Pancreas (tissue), 10 donors: ENCODE measurements around the gene SLC38A3. TPM values are rescaled to one million over a fixed set of nuclear protein-coding genes. Genes with fewer than 3 reads are reported as not detected.

ENCODE experiments used
- ATAC-seq, 4 donors: fragments of 200-7000 bp; cut with Tn5 transposase; one replicate each; pipeline versions ENCODE4 v1.8.0 to v1.9.1; 2020; ENCODE audit warnings: mild to moderate bottlenecking in 4 of 4, moderate library complexity in 4 of 4
- DNase-seq, 6 donors: peaks; one replicate each; pipeline ENCODE4 v3.0.0-alpha.2; 2020
- FAIRE-seq: peaks from 2 replicates; lab custom pipeline; 2012; peaks lifted over from hg19 to GRCh38; lab: Jason Lieb, UNC
- H3K27ac ChIP-seq, 4 donors: fragments of 200-600 bp; sonication (generic); 1 replicate in 3 of 4; 2 replicates in 1 of 4; pipeline versions ENCODE4 v1.5.0 to v1.8.0; 2020
- H3K27me3 ChIP-seq, 4 donors: fragments of 200-600 bp; one replicate each; pipeline ENCODE4 v1.8.0; 2021
- H3K36me3 ChIP-seq, 3 donors: fragments of 200-600 bp; sonication (generic) in 1 of 3; one replicate each; pipeline versions ENCODE4 v1.5.0 to v1.8.0; 2020 to 2021
- H3K4me1 ChIP-seq, 3 donors: fragments of 200-600 bp; one replicate each; pipeline ENCODE4 v1.8.0; 2021
- H3K4me3 ChIP-seq, 4 donors: fragments of 200-600 bp; sonication (generic) in 2 of 4; one replicate each; pipeline versions ENCODE4 v1.5.0 to v1.8.0; 2020 to 2021
- H3K9me3 ChIP-seq, 4 donors: fragments of 200-600 bp; one replicate each; pipeline ENCODE4 v1.8.0; 2021
- CTCF ChIP-seq, 4 donors: fragments of 200-600 bp; sonication (generic) in 3 of 4; IDR thresholded peaks; one replicate each; pipeline versions ENCODE4 v1.5.0 to v1.8.0; 2021; ENCODE audit warnings: antibody characterized with exemption in 4 of 4
- WGBS, 2 donors: extraction: QIAGEN DNeasy Blood & Tissue Kit; methylation state at CpG; one replicate each; pipeline ENCODE4 v1.1.7; 2013; 5-methylcytosine and 5-hydroxymethylcytosine counted together
- intact Hi-C, 3 donors: fragments of 100-400 bp; cut with DNase I; formaldehyde crosslinking; loops; one replicate each; pipeline versions ENCODE4 v1.11.1 to v1.14.2; 2022
- microRNA-seq, 2 donors: library from miRNA; unstranded; fragments of <30 nt; microRNA quantifications; one replicate each; pipeline versions ENCODE4 to v1.1.0, GENCODE V29; 2019 to 2020
- polyA plus RNA-seq, 2 donors: library from polyadenylated mRNA; stranded (reverse); fragments of 200-250 nt; gene quantifications; one replicate each; pipeline ENCODE4 v1.2.3, GENCODE V29; 2013
- total RNA-seq, 6 donors: library from RNA; stranded (reverse); fragmentation: NEBNext Ultra II Directional in 4 of 6; extraction: Animal tissue kit (Norgen Biotek cat#: 25700) in 4 of 6; gene quantifications; one replicate each; pipeline versions ENCODE4 v1.2.1 to v1.2.4, GENCODE V29; 2021 to 2023
- donor health status: healthy with polysubstance abuse.
- donor health status: DM: no; HTN: no; CAD: no; lungs with moderate emphysema.
- donor health status: DM: no; HTN: no; CAD: no.
- donor health status: control.
- donor health status: control.
- donor health status: Bipolar disorder and iron deficiency.
- donor health status: DM: yes; HTN: yes; CAD: no.
- donor health status: DM: no; HTN: no; CAD: no.
- donor health status: DM: no; HTN: no; CAD: no.
- donor health status: DM: yes; HTN: yes; CAD: no.

SLC38A3 gene
- total and polyA plus RNA-seq, 8 donors: 21.2 to 57.9 (median 38.0) TPM

- Histone ChIP-seq H3K4me1 (peaks cover 25 to 43% (median 29%) of the 10 kb centered on the region in 3 donors), H3K4me3 (peak overlapping the region; percentile 21 to 58 (median 44)), H3K27ac (peak overlapping the region; percentile 87 to 94 (median 90)), H3K36me3 (peaks cover 0 to 5% (median 0%) of the 10 kb centered on the region in 3 donors), H3K9me3 (no peaks in the 10 kb centered on the region), H3K27me3 (no peaks in the 10 kb centered on the region)
- ATAC-seq (no peak), FAIRE-seq (no peak), DNase-seq (peak in 1 of 6 donors; percentile 64)
- intact Hi-C loops: loop anchor here in 2 of 3 donors (5.0 kb wide), 2 partner anchors 43 to 78 kb away; partner anchors contain the start of gene GNAT1 (in 1 of the 2)
- 28 to 33% methylated on average over 8 of the region's 8 CpGs for WGBS, 2 donors
- TF ChIP-seq CTCF (IDR thresholded peaks at IDR 0.05): no peak
These were observed 64.9 kb downstream of the SLC38A3 start for GRCh38 chr3:50269977-50270413.

DNA sequence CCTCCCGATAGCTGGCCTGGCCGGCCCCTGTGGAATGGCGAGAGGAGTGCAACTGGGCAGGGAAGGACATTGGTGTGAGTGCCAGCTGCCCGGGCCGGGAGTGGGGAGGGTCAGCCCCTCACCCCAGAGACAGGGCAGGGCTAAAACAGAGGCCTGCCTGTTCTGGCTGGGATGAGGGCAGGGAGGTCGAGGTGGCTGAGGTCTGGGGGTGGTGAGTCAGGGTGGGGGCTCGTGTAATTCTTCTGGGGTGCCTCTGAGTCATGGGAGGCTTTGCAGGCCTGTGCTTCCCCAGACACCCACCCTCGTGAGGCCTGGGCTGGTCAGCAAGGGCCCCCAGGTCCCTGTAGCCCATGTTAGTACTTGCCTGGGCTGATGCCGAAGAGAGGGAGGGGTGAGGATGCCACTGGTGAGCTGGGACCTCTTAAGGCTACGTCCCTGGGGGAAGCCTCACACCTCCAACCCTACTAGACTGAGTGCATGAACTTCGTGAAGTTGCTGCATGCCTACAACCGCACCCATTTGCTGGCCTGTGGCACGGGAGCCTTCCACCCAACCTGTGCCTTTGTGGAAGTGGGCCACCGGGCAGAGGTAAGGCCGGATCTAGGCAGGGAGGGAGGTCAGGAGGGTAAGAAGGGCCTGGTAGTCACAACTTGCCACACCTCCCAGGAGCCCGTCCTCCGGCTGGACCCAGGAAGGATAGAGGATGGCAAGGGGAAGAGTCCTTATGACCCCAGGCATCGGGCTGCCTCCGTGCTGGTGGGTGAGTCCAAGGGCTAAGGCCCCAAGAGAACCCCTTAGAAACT, 65.6 kb downstream of the SLC38A3 start:
- peak overlapping the region in 3 of 4 donors; percentile 40 to 58 (median 49) for H3K4me3 ChIP-seq
- peaks cover 25 to 36% (median 29%) of the 10 kb centered on the region in 3 donors for H3K4me1 ChIP-seq
- ATAC-seq: no peak
- TF ChIP-seq CTCF (IDR thresholded peaks at IDR 0.05): no peak
- peak in 3 of 6 donors; percentile 32 to 72 (median 56) for DNase-seq
- H3K36me3 ChIP-seq: peaks cover 0 to 5% (median 0%) of the 10 kb centered on the region in 3 donors
- 54 to 55% methylated on average over 19 of the region's 19 CpGs for WGBS, 2 donors
- no peaks in the 10 kb centered on the region for H3K27me3 ChIP-seq
- peak overlapping the region; percentile 87 to 94 (median 90) for H3K27ac ChIP-seq
- no peaks in the 10 kb centered on the region for H3K9me3 ChIP-seq
- FAIRE-seq: no peak
- intact Hi-C loops: loop anchor here in 2 of 3 donors (5.0 kb wide), 2 partner anchors 43 to 78 kb away; partner anchors contain the start of gene GNAT1 (in 1 of the 2)

Small RNA genes lying within 50 kb of the gene (microRNA-seq; reads per million reads assigned to microRNA genes)
- gene MIR566 (0 reads per million in 2 donors), gene MIR5787 (0 to 0.39 reads per million in 2 donors)

Other genes with a start within 250 kb of the SLC38A3 start
- 10 to 100 TPM; 42.5 to 96.9 (median 65.1) TPM for gene RBM5, start 116.4 kb upstream of the SLC38A3 start, total RNA-seq
- 100 to 1,000 TPM in 1 of 2 donors, 10 to 100 TPM in 1; 97.2 to 186 TPM for gene RBM5, start 116.4 kb upstream of the SLC38A3 start, polyA plus RNA-seq
- 1 to 10 TPM; 1.4 to 7.7 (median 2.9) TPM for gene SEMA3F, start 49.9 kb upstream of the SLC38A3 start, total RNA-seq
- gene SEMA3F, start 49.9 kb upstream of the SLC38A3 start, polyA plus RNA-seq: 1 to 10 TPM; 7.1 to 8.8 TPM
- gene GNAT1, start 13.7 kb upstream of the SLC38A3 start, total RNA-seq: not detected
- not detected for gene GNAT1, start 13.7 kb upstream of the SLC38A3 start, polyA plus RNA-seq
- gene GNAI2, start 30.9 kb downstream of the SLC38A3 start, total RNA-seq: 100 to 1,000 TPM in 1 of 6 donors, 10 to 100 TPM in 5; 26.9 to 104 (median 42.9) TPM
- gene GNAI2, start 30.9 kb downstream of the SLC38A3 start, polyA plus RNA-seq: 10 to 100 TPM; 54.1 to 97.6 TPM
- gene SEMA3B, start 63.9 kb downstream of the SLC38A3 start, total RNA-seq: 10 to 100 TPM; 27.5 to 53.5 (median 33.2) TPM
- gene SEMA3B, start 63.9 kb downstream of the SLC38A3 start, polyA plus RNA-seq: 100 to 1,000 TPM; 118 to 223 TPM
- gene LSMEM2, start 73.8 kb downstream of the SLC38A3 start, total RNA-seq: under 1 TPM in 1 of 6 donors, not detected in 5; 0.12 TPM
- 1 to 10 TPM in 1 of 2 donors, under 1 TPM in 1; 0.15 to 2.1 TPM for gene LSMEM2, start 73.8 kb downstream of the SLC38A3 start, polyA plus RNA-seq
- 10 to 100 TPM; 47.1 to 81.6 (median 55.1) TPM for gene IFRD2, start 87.2 kb downstream of the SLC38A3 start, total RNA-seq
- 100 to 1,000 TPM; 101 to 117 TPM for gene IFRD2, start 87.2 kb downstream of the SLC38A3 start, polyA plus RNA-seq
- 1 to 10 TPM in 1 of 6 donors, under 1 TPM in 5; 0.46 to 1.3 (median 0.65) TPM for gene HYAL3, start 94.1 kb downstream of the SLC38A3 start, total RNA-seq
- gene HYAL3, start 94.1 kb downstream of the SLC38A3 start, polyA plus RNA-seq: 1 to 10 TPM; 1.6 to 2.1 TPM
- 1 to 10 TPM; 2.6 to 6.6 (median 5.0) TPM for gene NAA80, start 94.1 kb downstream of the SLC38A3 start, total RNA-seq
- 10 to 100 TPM; 13.0 to 15.6 TPM for gene NAA80, start 94.1 kb downstream of the SLC38A3 start, polyA plus RNA-seq
- gene HYAL1, start 98.3 kb downstream of the SLC38A3 start, total RNA-seq: 1 to 10 TPM; 3.1 to 7.1 (median 5.7) TPM
- gene HYAL1, start 98.3 kb downstream of the SLC38A3 start, polyA plus RNA-seq: 10 to 100 TPM in 1 of 2 donors, 1 to 10 TPM in 1; 8.2 to 11.7 TPM
- gene HYAL2, start 117.5 kb downstream of the SLC38A3 start, total RNA-seq: 10 to 100 TPM in 4 of 6 donors, 1 to 10 TPM in 2; 6.3 to 22.1 (median 13.3) TPM
- 10 to 100 TPM; 28.4 to 39.5 TPM for gene HYAL2, start 117.5 kb downstream of the SLC38A3 start, polyA plus RNA-seq
- gene TUSC2, start 123.0 kb downstream of the SLC38A3 start, total RNA-seq: 10 to 100 TPM; 10.2 to 18.7 (median 16.1) TPM
- gene TUSC2, start 123.0 kb downstream of the SLC38A3 start, polyA plus RNA-seq: 10 to 100 TPM; 20.8 to 21.8 TPM
- gene RASSF1, start 135.6 kb downstream of the SLC38A3 start, total RNA-seq: 10 to 100 TPM; 10.3 to 23.0 (median 12.2) TPM
- 10 to 100 TPM; 17.5 to 29.5 TPM for gene RASSF1, start 135.6 kb downstream of the SLC38A3 start, polyA plus RNA-seq
- 1 to 10 TPM in 3 of 6 donors, under 1 TPM in 3; 0.35 to 1.3 (median 1.1) TPM for gene ZMYND10, start 140.5 kb downstream of the SLC38A3 start, total RNA-seq
- gene ZMYND10, start 140.5 kb downstream of the SLC38A3 start, polyA plus RNA-seq: 1 to 10 TPM; 5.1 to 8.3 TPM
- gene NPRL2, start 145.5 kb downstream of the SLC38A3 start, total RNA-seq: 10 to 100 TPM; 17.1 to 29.2 (median 18.6) TPM
- 10 to 100 TPM; 40.9 to 41.8 TPM for gene NPRL2, start 145.5 kb downstream of the SLC38A3 start, polyA plus RNA-seq
- gene CYB561D2, start 145.6 kb downstream of the SLC38A3 start, total RNA-seq: 10 to 100 TPM in 4 of 6 donors, 1 to 10 TPM in 2; 8.6 to 14.2 (median 12.8) TPM
- gene CYB561D2, start 145.6 kb downstream of the SLC38A3 start, polyA plus RNA-seq: 10 to 100 TPM; 15.3 to 30.4 TPM
- 10 to 100 TPM; 13.8 to 22.3 (median 16.1) TPM for gene TMEM115, start 154.2 kb downstream of the SLC38A3 start, total RNA-seq
- 10 to 100 TPM; 25.0 to 29.2 TPM for gene TMEM115, start 154.2 kb downstream of the SLC38A3 start, polyA plus RNA-seq